ENCODE measurements around the gene GABRA1. TPM values are rescaled to one million over a fixed set of nuclear protein-coding genes. Genes with fewer than 3 reads are reported as not detected.

The GABRA1 gene
- total RNA-seq, result not detected in 2 replicates

GRCh38 chr5:161847941-161848391 lies at the start of gene GABRA1:
TSS of gene GABRA1 (plus strand) at chr5:161848120. CDS start at chr5:161850811, 2,691 bp downstream.

Other genes starting within 250 kb of the GABRA1 start
- gene GABRA6, start 162.4 kb upstream of the GABRA1 start, total RNA-seq, result not detected in 2 replicates
- gene GABRG2, start 219.7 kb downstream of the GABRA1 start, total RNA-seq, result not detected in 2 replicates